GM06990 (cell line): ENCODE results near the gene ITPKC.

ENCODE experiments used
- DNase-seq: peaks from one replicate; pipeline ENCODE4 v3.0.0-alpha.2; 2011; ENCODE audit not compliant: insufficient read length; ENCODE audit errors: extremely low read depth
- H3K27me3 ChIP-seq: replicated peaks from 2 replicates; pipeline ENCODE4 v1.6.0; 2011; ENCODE audit warnings: low read length; ENCODE audit not compliant: control insufficient read depth, insufficient read depth
- H3K36me3 ChIP-seq: 2 replicates; pipeline ENCODE4 v1.5.1; 2011; ENCODE audit warnings: low read length; ENCODE audit not compliant: control insufficient read depth, insufficient read depth
- H3K4me3 ChIP-seq: replicated peaks from 2 replicates; pipeline ENCODE4 v1.5.1; 2011; ENCODE audit warnings: low read depth, mild to moderate bottlenecking, control low read depth, low read length
- TF ChIP-seq, protein P1 (sequence below): IDR thresholded peaks from 2 replicates; pipeline ENCODE4 v1.5.1; 2011; ENCODE audit warnings: low read length, control low read depth, mild to moderate bottlenecking, inconsistent platforms; ENCODE audit not compliant: insufficient read depth, poor library complexity, severe bottlenecking

The ITPKC gene

DNA sequence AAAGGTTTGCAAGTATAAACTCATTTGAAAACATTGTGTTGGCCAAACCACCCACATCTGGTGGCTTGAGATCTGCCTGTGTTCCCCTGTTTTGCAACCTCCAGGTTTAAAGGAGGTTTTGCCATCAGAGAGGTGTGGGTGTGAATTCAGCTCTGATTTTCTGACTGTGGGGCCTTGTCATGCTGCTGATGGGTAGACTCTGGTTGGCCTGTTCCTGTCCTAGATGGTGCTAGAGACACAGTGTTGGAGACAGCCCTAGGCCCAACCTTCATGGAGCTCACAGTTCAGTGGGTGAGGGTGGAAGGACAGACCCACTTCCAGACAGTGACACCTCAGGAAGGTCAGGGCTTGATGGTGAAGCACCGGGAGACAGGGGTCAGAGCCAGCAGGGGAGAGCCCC lies 68.6 kb downstream of the ITPKC start:
- TF ChIP-seq, protein P1, sequence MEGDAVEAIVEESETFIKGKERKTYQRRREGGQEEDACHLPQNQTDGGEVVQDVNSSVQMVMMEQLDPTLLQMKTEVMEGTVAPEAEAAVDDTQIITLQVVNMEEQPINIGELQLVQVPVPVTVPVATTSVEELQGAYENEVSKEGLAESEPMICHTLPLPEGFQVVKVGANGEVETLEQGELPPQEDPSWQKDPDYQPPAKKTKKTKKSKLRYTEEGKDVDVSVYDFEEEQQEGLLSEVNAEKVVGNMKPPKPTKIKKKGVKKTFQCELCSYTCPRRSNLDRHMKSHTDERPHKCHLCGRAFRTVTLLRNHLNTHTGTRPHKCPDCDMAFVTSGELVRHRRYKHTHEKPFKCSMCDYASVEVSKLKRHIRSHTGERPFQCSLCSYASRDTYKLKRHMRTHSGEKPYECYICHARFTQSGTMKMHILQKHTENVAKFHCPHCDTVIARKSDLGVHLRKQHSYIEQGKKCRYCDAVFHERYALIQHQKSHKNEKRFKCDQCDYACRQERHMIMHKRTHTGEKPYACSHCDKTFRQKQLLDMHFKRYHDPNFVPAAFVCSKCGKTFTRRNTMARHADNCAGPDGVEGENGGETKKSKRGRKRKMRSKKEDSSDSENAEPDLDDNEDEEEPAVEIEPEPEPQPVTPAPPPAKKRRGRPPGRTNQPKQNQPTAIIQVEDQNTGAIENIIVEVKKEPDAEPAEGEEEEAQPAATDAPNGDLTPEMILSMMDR: no peak
- H3K4me3 ChIP-seq: no peak overlapping the region
- no peak for DNase-seq
- peaks cover 15% of the 10 kb centered on the region for H3K36me3 ChIP-seq
- no peaks in the 10 kb centered on the region for H3K27me3 ChIP-seq

DNA sequence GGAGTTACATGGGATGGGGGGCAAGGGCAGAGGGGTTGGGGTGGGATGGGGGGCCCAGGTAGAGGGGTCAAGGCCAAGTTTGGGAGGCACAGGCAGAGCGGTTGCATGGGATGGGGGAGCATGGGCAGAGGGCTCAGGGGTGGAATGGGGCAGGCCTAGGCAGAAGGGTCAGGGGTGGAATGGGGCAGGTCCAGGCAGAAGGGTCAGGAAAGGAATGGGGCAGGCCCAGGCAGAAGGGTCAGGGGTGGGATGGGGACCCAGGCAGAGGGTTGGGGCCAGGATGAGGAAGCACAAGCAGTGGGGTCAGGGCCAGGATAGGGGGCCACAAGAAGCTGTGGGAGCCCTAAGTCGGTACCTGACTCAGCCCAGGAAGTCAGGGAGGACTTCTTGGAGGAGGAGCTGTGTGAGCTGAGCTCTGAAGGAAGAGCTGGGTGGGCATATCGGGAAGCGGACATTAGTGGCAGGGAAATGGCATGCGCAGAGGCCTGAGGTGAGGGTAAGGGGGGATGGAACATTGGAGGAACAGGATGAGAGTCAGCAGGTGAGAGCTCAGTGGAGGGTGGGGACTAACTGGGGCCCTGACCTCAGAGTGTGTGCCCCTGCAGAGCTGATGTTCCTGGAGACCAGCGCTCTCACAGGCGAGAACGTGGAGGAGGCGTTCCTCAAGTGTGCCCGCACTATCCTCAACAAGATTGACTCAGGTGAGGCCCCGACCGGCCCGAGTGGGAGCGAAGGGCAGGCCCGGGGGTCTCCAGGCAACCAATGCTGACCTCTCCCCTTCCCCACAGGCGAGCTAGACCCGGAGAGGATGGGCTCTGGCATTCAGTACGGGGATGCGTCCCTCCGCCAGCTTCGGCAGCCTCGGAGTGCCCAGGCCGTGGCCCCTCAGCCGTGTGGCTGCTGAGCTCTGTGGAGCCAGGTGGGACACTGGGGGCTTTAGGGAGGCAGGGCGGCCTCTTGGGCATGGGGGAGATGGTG lies 69.4 kb downstream of the ITPKC start:
- Histone ChIP-seq H3K27me3 (no peaks in the 10 kb centered on the region), H3K36me3 (peaks cover 15% of the 10 kb centered on the region), H3K4me3 (no peak overlapping the region)
- TF ChIP-seq, protein P1: no peak
- no peak for DNase-seq
